GM10248 (cell line): ENCODE data around the gene PIP5K1B.

Source experiments
- CTCF ChIA-PET: fragments of 300-600 bp; sonication (Branson Sonifier 250); formaldehyde crosslinking; extraction: SDS; loops from one replicate; lab custom pipeline; 2021; ENCODE audit warnings: antibody characterized with exemption; lab: Yijun Ruan, JAX
- POLR2A ChIA-PET: fragments of 350-650 bp; sonication (Branson Sonifier 250); formaldehyde crosslinking; extraction: SDS; loops from one replicate; lab custom pipeline; 2020; ENCODE audit warnings: antibody characterized with exemption; lab: Yijun Ruan, JAX
- DNase-seq: peaks from one replicate; pipeline ENCODE4 v3.0.0; 2012; ENCODE audit errors: extremely low spot score
- CTCF ChIP-seq: IDR thresholded peaks from 2 replicates; pipeline ENCODE4 v1.5.1; 2012; ENCODE audit warnings: mild to moderate bottlenecking, low read depth; ENCODE audit errors: extremely low read depth, missing control alignments, control extremely low read depth

PIP5K1B gene

GRCh38 chr9:68778635-68779034 is 73.6 kb downstream of the PIP5K1B start:
- CTCF ChIA-PET: interaction anchor here (1.0 to 1.7 kb wide), 5 partner anchors 11 to 71 kb away, joined by 3 to 7 read pairs (median 4); no protein-coding TSS in a partner anchor

GRCh38 chr9:68779558-68780379 is 74.7 kb downstream of the PIP5K1B start:
- peak; percentile 92 for DNase-seq
- TF ChIP-seq CTCF: peak; percentile 64
- ChIA-PET POLR2A (interaction anchor here (0.5 to 0.6 kb wide), 2 partner anchors 12 to 290 kb away, joined by 3 to 5 read pairs; no protein-coding TSS in a partner anchor), CTCF (interaction anchor here (0.8 to 1.7 kb wide), 14 partner anchors 9 to 220 kb away, joined by 3 to 8 read pairs (median 4); no protein-coding TSS in a partner anchor)

More at GRCh38 chr9:68778635-68779034, 73.6 kb downstream of the PIP5K1B start:
- no peak for DNase-seq
- TF ChIP-seq CTCF: no peak
- POLR2A ChIA-PET: no interaction called here

- POLR2A ChIA-PET: interaction anchor here (0.6 kb wide), 1 partner anchor 289 kb away, joined by 3 read pairs; no protein-coding TSS in a partner anchor
- CTCF ChIA-PET: interaction anchor here (1.3 to 1.7 kb wide), 7 partner anchors 10 to 65 kb away, joined by 3 to 8 read pairs (median 5); no protein-coding TSS in a partner anchor
- DNase-seq: no peak
- no peak for TF ChIP-seq CTCF
These were observed 75.3 kb downstream of the PIP5K1B start for GRCh38 chr9:68780380-68780712.

- POLR2A ChIA-PET: no interaction called here
- CTCF ChIA-PET: interaction anchor here (1.0 to 1.1 kb wide), 2 partner anchors 22 to 170 kb away, joined by 3 to 5 read pairs; no protein-coding TSS in a partner anchor
These were observed 75.7 kb downstream of the PIP5K1B start for GRCh38 chr9:68780720-68781119.

GRCh38 chr9:68781928-68782327 is 76.9 kb downstream of the PIP5K1B start:
- ChIA-PET POLR2A (no interaction called here), CTCF (interaction anchor here (0.9 to 1.1 kb wide), 3 partner anchors 21 to 217 kb away, joined by 3 to 5 read pairs (median 3); no protein-coding TSS in a partner anchor)
- TF ChIP-seq CTCF: no peak
- DNase-seq: no peak

More at GRCh38 chr9:68780720-68781119, 75.7 kb downstream of the PIP5K1B start:
- no peak for DNase-seq
- TF ChIP-seq CTCF: no peak

- POLR2A ChIA-PET: no interaction called here
- no peak for DNase-seq
- CTCF ChIA-PET: interaction anchor here (0.9 to 2.1 kb wide), 4 partner anchors 10 to 217 kb away, joined by 3 to 6 read pairs (median 4); no protein-coding TSS in a partner anchor
- TF ChIP-seq CTCF: no peak
These were observed 77.5 kb downstream of the PIP5K1B start for GRCh38 chr9:68782546-68782945.
